ENCODE results near the gene SPTBN5. TPM values are rescaled to one million over a fixed set of nuclear protein-coding genes. Genes with fewer than 3 reads are reported as not detected.

The SPTBN5 gene
- total RNA-seq, 1 experiment from 2014 or later, result 0.96 TPM

DNA sequence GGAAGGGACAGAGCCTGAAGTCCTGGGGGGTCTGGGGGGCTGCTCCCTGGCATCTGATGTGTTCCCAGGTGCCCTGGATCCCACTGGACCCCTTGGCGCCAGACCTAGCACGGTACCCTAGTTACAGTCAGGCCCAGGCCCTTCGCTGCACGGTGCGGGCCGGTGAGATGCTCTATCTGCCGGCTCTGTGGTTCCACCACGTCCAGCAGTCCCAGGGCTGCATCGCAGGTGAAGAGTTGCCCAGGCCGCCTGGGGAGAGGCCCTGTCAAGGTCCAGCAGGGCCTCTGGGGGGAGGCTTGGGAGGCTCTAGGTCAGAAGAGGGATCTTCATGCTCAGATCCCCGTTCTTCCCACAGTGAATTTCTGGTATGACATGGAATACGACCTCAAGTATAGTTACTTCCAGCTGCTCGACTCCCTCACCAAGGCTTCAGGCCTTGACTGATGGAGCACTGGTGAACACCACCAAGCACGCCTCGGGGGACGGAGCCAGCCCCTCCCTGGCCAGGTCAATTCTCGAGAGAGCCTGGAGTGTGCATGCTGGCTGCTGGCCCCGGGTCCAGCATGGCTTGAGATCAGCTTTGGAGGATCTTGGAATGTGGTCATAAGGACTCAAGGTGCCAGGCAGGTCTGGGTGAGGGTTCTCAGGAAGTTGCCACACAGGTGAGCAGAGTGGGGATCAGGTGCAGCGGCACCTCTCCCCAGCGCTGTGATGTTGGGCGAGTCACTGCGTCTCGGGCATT lies 57.0 kb downstream of the SPTBN5 start:
- no peaks in the 10 kb centered on the region for H3K9me3 ChIP-seq (ENCODE audit: control insufficient read depth in 1 of 2, insufficient read depth in 1 of 2, low read depth in 1 of 2, low read length in 2 of 2)
- H3K9ac ChIP-seq (ENCODE audit: low read length), result no peak overlapping the region
- ChIA-PET RAD21 (ENCODE audit: low non-redundant PET in 1 of 2, low total read pairs in 2 of 2, uncharacterized antibody in 2 of 2, unreplicated experiment in 2 of 2) (no interaction called here), CTCF (interaction anchor here (1.3 kb wide), 1 partner anchor 62 kb away, joined by 3 read pairs; the partner anchor contains the start of gene MAPKBP1), POLR2A (no interaction called here)
- H3K4me2 ChIP-seq (ENCODE audit: low read length), result no peak overlapping the region
- H4K20me1 ChIP-seq (ENCODE audit: insufficient read depth), result no peaks in the 10 kb centered on the region
- no TSS peak for BruUV-seq (replicated peaks)
- H3K27ac ChIP-seq (ENCODE audit: low read depth, low read length), result no peak overlapping the region
- DNase-seq (ENCODE audit: low read depth, low spot score) (no peak), ATAC-seq (no peak)
- H3K9me2 ChIP-seq (ENCODE audit: insufficient read depth), result no peaks in the 10 kb centered on the region
- no peak overlapping the region for H3K4me3 ChIP-seq (replicated peaks in 1 of 2; ENCODE audit: low read depth in 1 of 2, low read length in 2 of 2)
- no peak overlapping the region for H2AFZ ChIP-seq (ENCODE audit: low read depth, low read length, poor library complexity, severe bottlenecking)
- TF ChIP-seq SIN3A (IDR thresholded peaks at IDR 0.05; ENCODE audit: low read depth) (no peak), ZFX (IDR thresholded peaks at IDR 0.05) (no peak), SRF (IDR thresholded peaks at IDR 0.05; ENCODE audit: low read depth) (no peak), EZH2 (IDR thresholded peaks at IDR 0.05) (no peak), EGR1 (IDR thresholded peaks at IDR 0.05; ENCODE audit: low read depth) (no peak), ZNF274 (IDR thresholded peaks at IDR 0.05; ENCODE audit: low read depth, low read length) (no peak), SP1 (IDR thresholded peaks at IDR 0.05; ENCODE audit: low read depth) (no peak), POLR2A (IDR thresholded peaks at IDR 0.05; ENCODE audit: borderline replicate concordance, extremely low read depth, insufficient read depth, insufficient read length) (no peak), TCF7L2 (IDR thresholded peaks at IDR 0.05; ENCODE audit: borderline replicate concordance, extremely low read depth, insufficient read depth, insufficient read length) (no peak), JUND (IDR thresholded peaks at IDR 0.05) (no peak), RAD21 (IDR thresholded peaks at IDR 0.05; ENCODE audit: low read depth) (no peak)
- TF ChIP-seq, protein P1, sequence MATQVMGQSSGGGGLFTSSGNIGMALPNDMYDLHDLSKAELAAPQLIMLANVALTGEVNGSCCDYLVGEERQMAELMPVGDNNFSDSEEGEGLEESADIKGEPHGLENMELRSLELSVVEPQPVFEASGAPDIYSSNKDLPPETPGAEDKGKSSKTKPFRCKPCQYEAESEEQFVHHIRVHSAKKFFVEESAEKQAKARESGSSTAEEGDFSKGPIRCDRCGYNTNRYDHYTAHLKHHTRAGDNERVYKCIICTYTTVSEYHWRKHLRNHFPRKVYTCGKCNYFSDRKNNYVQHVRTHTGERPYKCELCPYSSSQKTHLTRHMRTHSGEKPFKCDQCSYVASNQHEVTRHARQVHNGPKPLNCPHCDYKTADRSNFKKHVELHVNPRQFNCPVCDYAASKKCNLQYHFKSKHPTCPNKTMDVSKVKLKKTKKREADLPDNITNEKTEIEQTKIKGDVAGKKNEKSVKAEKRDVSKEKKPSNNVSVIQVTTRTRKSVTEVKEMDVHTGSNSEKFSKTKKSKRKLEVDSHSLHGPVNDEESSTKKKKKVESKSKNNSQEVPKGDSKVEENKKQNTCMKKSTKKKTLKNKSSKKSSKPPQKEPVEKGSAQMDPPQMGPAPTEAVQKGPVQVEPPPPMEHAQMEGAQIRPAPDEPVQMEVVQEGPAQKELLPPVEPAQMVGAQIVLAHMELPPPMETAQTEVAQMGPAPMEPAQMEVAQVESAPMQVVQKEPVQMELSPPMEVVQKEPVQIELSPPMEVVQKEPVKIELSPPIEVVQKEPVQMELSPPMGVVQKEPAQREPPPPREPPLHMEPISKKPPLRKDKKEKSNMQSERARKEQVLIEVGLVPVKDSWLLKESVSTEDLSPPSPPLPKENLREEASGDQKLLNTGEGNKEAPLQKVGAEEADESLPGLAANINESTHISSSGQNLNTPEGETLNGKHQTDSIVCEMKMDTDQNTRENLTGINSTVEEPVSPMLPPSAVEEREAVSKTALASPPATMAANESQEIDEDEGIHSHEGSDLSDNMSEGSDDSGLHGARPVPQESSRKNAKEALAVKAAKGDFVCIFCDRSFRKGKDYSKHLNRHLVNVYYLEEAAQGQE (IDR thresholded peaks at IDR 0.05; ENCODE audit: low read depth), result no peak
- TF ChIP-seq, protein P2, sequence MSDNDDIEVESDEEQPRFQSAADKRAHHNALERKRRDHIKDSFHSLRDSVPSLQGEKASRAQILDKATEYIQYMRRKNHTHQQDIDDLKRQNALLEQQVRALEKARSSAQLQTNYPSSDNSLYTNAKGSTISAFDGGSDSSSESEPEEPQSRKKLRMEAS (IDR thresholded peaks at IDR 0.05), result no peak
- TF ChIP-seq, protein P3, sequence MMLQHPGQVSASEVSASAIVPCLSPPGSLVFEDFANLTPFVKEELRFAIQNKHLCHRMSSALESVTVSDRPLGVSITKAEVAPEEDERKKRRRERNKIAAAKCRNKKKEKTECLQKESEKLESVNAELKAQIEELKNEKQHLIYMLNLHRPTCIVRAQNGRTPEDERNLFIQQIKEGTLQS (IDR thresholded peaks at IDR 0.05), result no peak
- H3K36me3 ChIP-seq (ENCODE audit: control insufficient read depth in 1 of 2, insufficient read depth in 2 of 2, low read length in 2 of 2), result no peaks in the 10 kb centered on the region
- intact Hi-C loops (cut with micrococcal nuclease), result no loop called here
- H3K27me3 ChIP-seq (ENCODE audit: insufficient read depth, low read length), result no peaks in the 10 kb centered on the region
- H3K79me2 ChIP-seq (ENCODE audit: insufficient read depth, low read length), result no peaks in the 10 kb centered on the region
- peaks cover 9 to 12% of the 10 kb centered on the region in 2 experiments; a peak in 2 of 4 replicates for H3K4me1 ChIP-seq (ENCODE audit: control insufficient read depth in 1 of 2, insufficient read depth in 2 of 2, low read length in 2 of 2)

Data from HCT116 (cell line).